ENCODE results near the gene IL18R1. TPM values are rescaled to one million over a fixed set of nuclear protein-coding genes. Genes with fewer than 3 reads are reported as not detected.

IL18R1 gene
- total and polyA plus RNA-seq, 9 of the 15 experiments (the other 6 are each of a cell fraction or from before 2014, with no cell fraction given) = 0.55 to 10.0 (median 2.5) TPM

DNA sequence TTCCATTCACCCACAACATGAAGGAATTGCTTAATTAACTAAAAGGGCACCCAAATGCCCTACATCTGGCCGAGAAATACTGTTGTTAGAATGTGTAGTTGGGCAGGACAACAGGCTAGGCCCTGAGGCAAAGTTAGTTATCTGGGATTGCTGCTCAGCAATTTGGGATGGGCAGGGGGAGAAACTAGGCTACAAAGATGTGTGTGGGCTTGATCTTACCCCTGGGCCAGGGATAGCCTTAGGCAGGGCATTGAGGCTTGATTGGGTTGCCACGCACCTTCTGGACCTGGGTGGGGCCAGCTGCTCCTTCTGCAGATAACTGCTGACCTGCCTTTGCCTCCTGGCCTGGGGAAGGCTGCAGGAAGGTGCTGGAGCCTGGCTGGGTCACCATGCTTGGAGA is 76.8 kb downstream of the IL18R1 start:
- no peaks in the 10 kb centered on the region for H3K9me3 ChIP-seq (replicated peaks; ENCODE audit: control insufficient read depth, insufficient read depth, low read depth, low read length)
- H3K27me3 ChIP-seq (ENCODE audit: control insufficient read depth in 2 of 2, insufficient read depth in 2 of 2, low read length in 2 of 2) = no peaks in the 10 kb centered on the region
- no peaks in the 10 kb centered on the region for H3K9me1 ChIP-seq (ENCODE audit: control insufficient read depth, insufficient read depth, low read length)
- ATAC-seq = no peak
- no peaks in the 10 kb centered on the region for H3K79me2 ChIP-seq (ENCODE audit: control insufficient read depth, insufficient read depth, low read length)
- no peak overlapping the region for H3K9ac ChIP-seq (ENCODE audit: insufficient read depth in 1 of 2, low read depth in 2 of 2, low read length in 2 of 2)
- no peak overlapping the region for H3K4me2 ChIP-seq (ENCODE audit: insufficient read depth, low read length)
- H2AFZ ChIP-seq (ENCODE audit: low read depth, low read length) = no peak overlapping the region; the same call in 1 of the 2 replicates
- no peak overlapping the region for H3K27ac ChIP-seq (ENCODE audit: extremely low read depth, low read depth, low read length)
- no peak overlapping the region for H3K4me3 ChIP-seq
- in situ Hi-C loops (cut with MboI) = no loop called here
- no peak for FAIRE-seq
- no TSS peak for BruUV-seq (replicated peaks)
- POLR2A ChIA-PET = no interaction called here
- no peak for DNase-seq (ENCODE audit: extremely low read depth in 1 of 4, low spot score in 3 of 4)
- intact Hi-C loops (cut with micrococcal nuclease) = no loop called here
- H3K36me3 ChIP-seq (ENCODE audit: control insufficient read depth, insufficient read depth, low read length) = no peaks in the 10 kb centered on the region
- peaks cover 4% of the 10 kb centered on the region in 2 experiments; a peak in 2 of 5 replicates for H3K4me1 ChIP-seq (replicated peaks in 1 of 2; ENCODE audit: control insufficient read depth in 2 of 2, insufficient read depth in 2 of 2, low read length in 2 of 2)
- WGBS (ENCODE audit: insufficient coverage, low coverage, missing lambda C conversion rate) = 37% methylated on average over 2 of the region's 2 CpGs
- H4K20me1 ChIP-seq (replicated peaks; ENCODE audit: control insufficient read depth, insufficient read depth, low read length) = no peaks in the 10 kb centered on the region
- CTCF ChIA-PET (ENCODE audit: low intra/inter-chr PET ratio) = no interaction called here
- TF ChIP-seq FOS (IDR thresholded peaks at IDR 0.05; ENCODE audit: extremely low read depth, insufficient read length) (no peak), ZC3H11A (IDR thresholded peaks at IDR 0.05; ENCODE audit: low read depth, low read length) (no peak), ZNF561 (CRISPR knock-in tag; conservative IDR thresholded peaks at IDR 0.05) (no peak), ATF7 (IDR thresholded peaks at IDR 0.05) (no peak), GABPB1 (CRISPR knock-in tag; IDR thresholded peaks at IDR 0.05) (no peak), IRF2 (CRISPR knock-in tag; IDR thresholded peaks at IDR 0.05) (no peak), NONO (IDR thresholded peaks at IDR 0.05; ENCODE audit: low read depth in 2 of 2, low read length in 1 of 2) (no peak), ASH1L (IDR thresholded peaks at IDR 0.05; ENCODE audit: borderline replicate concordance, low read depth, partially characterized antibody) (no peak), ZBTB8A (IDR thresholded peaks at IDR 0.05; ENCODE audit: partially characterized antibody) (no peak), PHTF2 (CRISPR knock-in tag; IDR thresholded peaks at IDR 0.05) (no peak), ZNF184 (CRISPR knock-in tag; IDR thresholded peaks at IDR 0.05) (no peak)
- TF ChIP-seq, protein P1, sequence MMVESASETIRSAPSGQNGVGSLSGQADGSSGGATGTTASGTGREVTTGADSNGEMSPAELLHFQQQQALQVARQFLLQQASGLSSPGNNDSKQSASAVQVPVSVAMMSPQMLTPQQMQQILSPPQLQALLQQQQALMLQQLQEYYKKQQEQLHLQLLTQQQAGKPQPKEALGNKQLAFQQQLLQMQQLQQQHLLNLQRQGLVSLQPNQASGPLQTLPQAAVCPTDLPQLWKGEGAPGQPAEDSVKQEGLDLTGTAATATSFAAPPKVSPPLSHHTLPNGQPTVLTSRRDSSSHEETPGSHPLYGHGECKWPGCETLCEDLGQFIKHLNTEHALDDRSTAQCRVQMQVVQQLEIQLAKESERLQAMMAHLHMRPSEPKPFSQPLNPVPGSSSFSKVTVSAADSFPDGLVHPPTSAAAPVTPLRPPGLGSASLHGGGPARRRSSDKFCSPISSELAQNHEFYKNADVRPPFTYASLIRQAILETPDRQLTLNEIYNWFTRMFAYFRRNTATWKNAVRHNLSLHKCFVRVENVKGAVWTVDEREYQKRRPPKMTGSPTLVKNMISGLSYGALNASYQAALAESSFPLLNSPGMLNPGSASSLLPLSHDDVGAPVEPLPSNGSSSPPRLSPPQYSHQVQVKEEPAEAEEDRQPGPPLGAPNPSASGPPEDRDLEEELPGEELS (CRISPR knock-in tag; IDR thresholded peaks at IDR 0.05; ENCODE audit: borderline replicate concordance) = no peak
- TF ChIP-seq, protein P2, sequence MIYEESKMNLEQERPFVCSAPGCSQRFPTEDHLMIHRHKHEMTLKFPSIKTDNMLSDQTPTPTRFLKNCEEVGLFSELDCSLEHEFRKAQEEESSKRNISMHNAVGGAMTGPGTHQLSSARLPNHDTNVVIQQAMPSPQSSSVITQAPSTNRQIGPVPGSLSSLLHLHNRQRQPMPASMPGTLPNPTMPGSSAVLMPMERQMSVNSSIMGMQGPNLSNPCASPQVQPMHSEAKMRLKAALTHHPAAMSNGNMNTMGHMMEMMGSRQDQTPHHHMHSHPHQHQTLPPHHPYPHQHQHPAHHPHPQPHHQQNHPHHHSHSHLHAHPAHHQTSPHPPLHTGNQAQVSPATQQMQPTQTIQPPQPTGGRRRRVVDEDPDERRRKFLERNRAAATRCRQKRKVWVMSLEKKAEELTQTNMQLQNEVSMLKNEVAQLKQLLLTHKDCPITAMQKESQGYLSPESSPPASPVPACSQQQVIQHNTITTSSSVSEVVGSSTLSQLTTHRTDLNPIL (CRISPR knock-in tag; IDR thresholded peaks at IDR 0.05) = no peak
- TF ChIP-seq, protein P3, sequence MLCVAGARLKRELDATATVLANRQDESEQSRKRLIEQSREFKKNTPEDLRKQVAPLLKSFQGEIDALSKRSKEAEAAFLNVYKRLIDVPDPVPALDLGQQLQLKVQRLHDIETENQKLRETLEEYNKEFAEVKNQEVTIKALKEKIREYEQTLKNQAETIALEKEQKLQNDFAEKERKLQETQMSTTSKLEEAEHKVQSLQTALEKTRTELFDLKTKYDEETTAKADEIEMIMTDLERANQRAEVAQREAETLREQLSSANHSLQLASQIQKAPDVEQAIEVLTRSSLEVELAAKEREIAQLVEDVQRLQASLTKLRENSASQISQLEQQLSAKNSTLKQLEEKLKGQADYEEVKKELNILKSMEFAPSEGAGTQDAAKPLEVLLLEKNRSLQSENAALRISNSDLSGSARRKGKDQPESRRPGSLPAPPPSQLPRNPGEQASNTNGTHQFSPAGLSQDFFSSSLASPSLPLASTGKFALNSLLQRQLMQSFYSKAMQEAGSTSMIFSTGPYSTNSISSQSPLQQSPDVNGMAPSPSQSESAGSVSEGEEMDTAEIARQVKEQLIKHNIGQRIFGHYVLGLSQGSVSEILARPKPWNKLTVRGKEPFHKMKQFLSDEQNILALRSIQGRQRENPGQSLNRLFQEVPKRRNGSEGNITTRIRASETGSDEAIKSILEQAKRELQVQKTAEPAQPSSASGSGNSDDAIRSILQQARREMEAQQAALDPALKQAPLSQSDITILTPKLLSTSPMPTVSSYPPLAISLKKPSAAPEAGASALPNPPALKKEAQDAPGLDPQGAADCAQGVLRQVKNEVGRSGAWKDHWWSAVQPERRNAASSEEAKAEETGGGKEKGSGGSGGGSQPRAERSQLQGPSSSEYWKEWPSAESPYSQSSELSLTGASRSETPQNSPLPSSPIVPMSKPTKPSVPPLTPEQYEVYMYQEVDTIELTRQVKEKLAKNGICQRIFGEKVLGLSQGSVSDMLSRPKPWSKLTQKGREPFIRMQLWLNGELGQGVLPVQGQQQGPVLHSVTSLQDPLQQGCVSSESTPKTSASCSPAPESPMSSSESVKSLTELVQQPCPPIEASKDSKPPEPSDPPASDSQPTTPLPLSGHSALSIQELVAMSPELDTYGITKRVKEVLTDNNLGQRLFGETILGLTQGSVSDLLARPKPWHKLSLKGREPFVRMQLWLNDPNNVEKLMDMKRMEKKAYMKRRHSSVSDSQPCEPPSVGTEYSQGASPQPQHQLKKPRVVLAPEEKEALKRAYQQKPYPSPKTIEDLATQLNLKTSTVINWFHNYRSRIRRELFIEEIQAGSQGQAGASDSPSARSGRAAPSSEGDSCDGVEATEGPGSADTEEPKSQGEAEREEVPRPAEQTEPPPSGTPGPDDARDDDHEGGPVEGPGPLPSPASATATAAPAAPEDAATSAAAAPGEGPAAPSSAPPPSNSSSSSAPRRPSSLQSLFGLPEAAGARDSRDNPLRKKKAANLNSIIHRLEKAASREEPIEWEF (CRISPR knock-in tag; IDR thresholded peaks at IDR 0.05) = no peak

Data from K562 (cell line).